Measurements from ENCODE around the gene COX4I2.
"Not testable (repeated sequence)": the region's sequence is repeated elsewhere in the genome, so short reads cannot be mapped to it uniquely, and the experiment has no call there.

Gene COX4I2

GRCh38 chr20:31605902-31606803 is 31.6 kb upstream of the COX4I2 start:
- Histone ChIP-seq H3K4me3 (peak overlapping the region; percentile 60 to 83 (median 71)), H3K27ac (peak overlapping the region; percentile 31 to 95 (median 86))

- Histone ChIP-seq H3K27ac (peak overlapping the region in 20 of 21 experiments; percentile 73 to 95 (median 87)), H3K4me3 (peak overlapping the region; percentile 60 to 83 (median 71))
Observed at GRCh38 chr20:31606804-31607639, 30.7 kb upstream of the COX4I2 start.

- peak overlapping the region in 6 of 7 experiments; percentile 5 to 83 (median 70) for H3K4me3 ChIP-seq
- peak overlapping the region in 20 of 21 experiments; percentile 29 to 93 (median 84) for H3K27ac ChIP-seq
Observed at GRCh38 chr20:31607640-31608250, 30.0 kb upstream of the COX4I2 start.

GRCh38 chr20:31608251-31608945 is 29.3 kb upstream of the COX4I2 start:
- H3K4me3 ChIP-seq = peak overlapping the region in 6 of 7 experiments; percentile 5 to 83 (median 10)
- peak overlapping the region in 19 of 21 experiments; percentile 29 to 93 (median 82) for H3K27ac ChIP-seq

- H3K27ac ChIP-seq = peak overlapping the region in 2 of 21 experiments; percentile 62 to 93
- H3K4me3 ChIP-seq = not testable (repeated sequence)
Observed at GRCh38 chr20:31612271-31612640, 25.5 kb upstream of the COX4I2 start.

- no peak overlapping the region for H3K4me3 ChIP-seq
- no peak overlapping the region for H3K27ac ChIP-seq
Observed at GRCh38 chr20:31615416-31615815, 22.3 kb upstream of the COX4I2 start.

GRCh38 chr20:31617432-31618104 is 20.1 kb upstream of the COX4I2 start:
- Histone ChIP-seq H3K4me3 (no peak overlapping the region), H3K27ac (no peak overlapping the region)

GRCh38 chr20:31620246-31620645 is 17.5 kb upstream of the COX4I2 start:
- no peak overlapping the region for H3K27ac ChIP-seq
- no peak overlapping the region for H3K4me3 ChIP-seq

- not testable (repeated sequence) for H3K4me3 ChIP-seq, H3K27ac ChIP-seq
Observed at GRCh38 chr20:31623123-31623505, 14.6 kb upstream of the COX4I2 start.

- H3K27ac ChIP-seq, H3K4me3 ChIP-seq: not testable (repeated sequence)
Observed at GRCh38 chr20:31626534-31626933, 11.2 kb upstream of the COX4I2 start.

GRCh38 chr20:31628057-31628456 is 9.7 kb upstream of the COX4I2 start:
- H3K4me3 ChIP-seq, H3K27ac ChIP-seq: not testable (repeated sequence)

- Histone ChIP-seq H3K27ac (no peak overlapping the region), H3K4me3 (no peak overlapping the region)
Observed at GRCh38 chr20:31630187-31630790, 7.4 kb upstream of the COX4I2 start.

- Histone ChIP-seq H3K4me3 (no peak overlapping the region), H3K27ac (no peak overlapping the region)
Observed at GRCh38 chr20:31632548-31633338, 5.0 kb upstream of the COX4I2 start.

GRCh38 chr20:31633339-31633914 is 4.3 kb upstream of the COX4I2 start:
- no peak overlapping the region for H3K4me3 ChIP-seq
- H3K27ac ChIP-seq = no peak overlapping the region

GRCh38 chr20:31638317-31638716 is 605 bp downstream of the COX4I2 start:
- H3K27ac ChIP-seq = peak overlapping the region in 3 of 21 experiments; percentile 34 to 71 (median 40)
- H3K4me3 ChIP-seq = peak overlapping the region in 1 of 7 experiments; percentile 7

GRCh38 chr20:31638816-31639215 is 1.1 kb downstream of the COX4I2 start:
- Histone ChIP-seq H3K4me3 (no peak overlapping the region), H3K27ac (no peak overlapping the region)

GRCh38 chr20:31640259-31640658 is 2.5 kb downstream of the COX4I2 start:
- H3K27ac ChIP-seq = no peak overlapping the region
- H3K4me3 ChIP-seq = no peak overlapping the region

Data from skin epidermis (tissue), 12 donors.